Hepatocyte (in vitro differentiated cells): ENCODE data around the gene BARX1. TPM values are rescaled to one million over a fixed set of nuclear protein-coding genes. Genes with fewer than 3 reads are reported as not detected.

Source experiments
- DNase-seq: peaks from one replicate; pipeline ENCODE4 v3.0.0-alpha.2; 2016; ENCODE audit warnings: low spot score
- H2AFZ ChIP-seq: fragments of 200-600 bp; sonication (generic); 2 replicates; pipeline ENCODE4 v1.6.0; 2016; ENCODE audit warnings: antibody characterized with exemption, mild to moderate bottlenecking
- H3K27ac ChIP-seq: fragments of 200-600 bp; sonication (generic); 2 replicates; pipeline ENCODE4 v1.5.1; 2016; ENCODE audit warnings: mild to moderate bottlenecking
- H3K27me3 ChIP-seq: fragments of 200-600 bp; sonication (generic); 2 replicates; pipeline ENCODE4 v1.6.1; 2016
- H3K36me3 ChIP-seq: fragments of 200-600 bp; sonication (generic); replicated peaks from 2 replicates; pipeline ENCODE4 v1.5.1; 2016; ENCODE audit warnings: low read depth; ENCODE audit not compliant: insufficient read depth
- H3K4me1 ChIP-seq: fragments of 200-600 bp; sonication (generic); 2 replicates; pipeline ENCODE4 v1.5.1; 2016; ENCODE audit warnings: mild to moderate bottlenecking, moderate library complexity; ENCODE audit not compliant: insufficient read depth
- H3K4me2 ChIP-seq: fragments of 200-600 bp; sonication (generic); 2 replicates; pipeline ENCODE4 v1.6.0; 2016
- H3K4me3 ChIP-seq: fragments of 200-600 bp; sonication (generic); 2 replicates; pipeline ENCODE4 v1.5.1; 2016; ENCODE audit warnings: mild to moderate bottlenecking
- H3K79me2 ChIP-seq: fragments of 200-600 bp; sonication (generic); 2 replicates; pipeline ENCODE4 v1.6.0; 2017; ENCODE audit warnings: mild to moderate bottlenecking
- H3K9me2 ChIP-seq: fragments of 200-600 bp; sonication (generic); replicated peaks from 2 replicates; pipeline ENCODE4 v1.6.0; 2017; ENCODE audit warnings: mild to moderate bottlenecking; ENCODE audit not compliant: insufficient read depth
- H3K9me3 ChIP-seq: fragments of 200-600 bp; sonication (generic); 2 replicates; pipeline ENCODE4 v1.5.1; 2016; ENCODE audit warnings: low read depth, mild to moderate bottlenecking
- H4K20me1 ChIP-seq: fragments of 200-600 bp; sonication (generic); 2 replicates; pipeline ENCODE4 v1.6.0; 2016; ENCODE audit warnings: mild to moderate bottlenecking; ENCODE audit not compliant: insufficient read depth, poor library complexity, severe bottlenecking
- CTCF ChIP-seq: fragments of 200-600 bp; sonication (generic); IDR thresholded peaks from 2 replicates; pipeline ENCODE4 v1.5.1; 2016; ENCODE audit warnings: antibody characterized with exemption, mild to moderate bottlenecking; ENCODE audit not compliant: poor library complexity
- EZH2 ChIP-seq: fragments of 200-600 bp; sonication (generic); IDR thresholded peaks from 2 replicates; pipeline ENCODE4 v1.6.1; 2016; ENCODE audit warnings: antibody characterized with exemption, mild to moderate bottlenecking, borderline replicate concordance
- EZH2phosphoT487 ChIP-seq: fragments of 200-600 bp; sonication (generic); IDR thresholded peaks from one replicate; pipeline ENCODE4 v1.6.1; 2018; ENCODE audit warnings: antibody characterized with exemption, mild to moderate bottlenecking, low read depth, moderate library complexity; ENCODE audit not compliant: unreplicated experiment, severe bottlenecking
- WGBS: methylation state at CpG from one replicate; pipeline ENCODE4 v1.1.6; 2016; ENCODE audit warnings: low lambda C conversion rate; ENCODE audit errors: missing lambda C conversion rate; 5-methylcytosine and 5-hydroxymethylcytosine counted together
- polyA plus RNA-seq: library from polyadenylated mRNA; unstranded; fragments of >200 nt; fragmentation: Nextera tagmentation; extraction: Ambion mirVana; gene quantifications from 2 replicates; pipeline ENCODE4 v1.2.1, GENCODE V29; 2016
- total RNA-seq: library from RNA; depleted of rRNA; stranded (reverse); fragments of >200 nt; gene quantifications from 2 replicates; pipeline ENCODE4 v1.2.3, GENCODE V29; 2014

The BARX1 gene
- total and polyA plus RNA-seq, 2 experiments from 2014 or later, result 0.47 to 0.50 TPM

GRCh38 chr9:93916358-93916757, 38.8 kb downstream of the BARX1 start:
- no peak for DNase-seq
- WGBS, result 76% methylated on average over 3 of the region's 5 CpGs
- Histone ChIP-seq H4K20me1 (no peaks in the 10 kb centered on the region), H3K4me3 (no peak overlapping the region), H3K4me2 (no peak overlapping the region), H2AFZ (no peak overlapping the region), H3K27me3 (no peaks in the 10 kb centered on the region), H3K79me2 (no peaks in the 10 kb centered on the region), H3K9me2 (no peaks in the 10 kb centered on the region), H3K4me1 (no peaks in the 10 kb centered on the region), H3K36me3 (no peaks in the 10 kb centered on the region), H3K27ac (no peak overlapping the region), H3K9me3 (no peaks in the 10 kb centered on the region)
- TF ChIP-seq CTCF, result no peak
- TF ChIP-seq EZH2, result no peak
- TF ChIP-seq EZH2phosphoT487, result no peak

- Histone ChIP-seq H3K4me2 (no peak overlapping the region), H2AFZ (no peak overlapping the region), H4K20me1 (no peaks in the 10 kb centered on the region), H3K27me3 (no peaks in the 10 kb centered on the region), H3K36me3 (no peaks in the 10 kb centered on the region), H3K9me3 (no peaks in the 10 kb centered on the region), H3K9me2 (no peaks in the 10 kb centered on the region), H3K79me2 (no peaks in the 10 kb centered on the region), H3K27ac (no peak overlapping the region), H3K4me3 (no peak overlapping the region), H3K4me1 (no peaks in the 10 kb centered on the region)
- WGBS, result 70% methylated on average over 27 of the region's 27 CpGs
- DNase-seq, result peak; percentile 27
- no peak for TF ChIP-seq CTCF
- no peak for TF ChIP-seq EZH2phosphoT487
- no peak for TF ChIP-seq EZH2
Measured at GRCh38 chr9:93911801-93912554, 43.2 kb downstream of the BARX1 start.

- Histone ChIP-seq H3K9me2 (no peaks in the 10 kb centered on the region), H3K9me3 (no peaks in the 10 kb centered on the region), H3K4me1 (no peaks in the 10 kb centered on the region), H3K27me3 (no peaks in the 10 kb centered on the region), H2AFZ (no peak overlapping the region), H3K4me3 (no peak overlapping the region), H3K27ac (no peak overlapping the region), H3K79me2 (no peaks in the 10 kb centered on the region), H3K4me2 (no peak overlapping the region), H4K20me1 (no peaks in the 10 kb centered on the region), H3K36me3 (no peaks in the 10 kb centered on the region)
- DNase-seq, result no peak
- no peak for TF ChIP-seq CTCF
- 87% methylated on average over 23 of the region's 23 CpGs for WGBS
Measured at GRCh38 chr9:93911136-93911745, 43.9 kb downstream of the BARX1 start.
